Measurements from ENCODE around the gene BMX.

The BMX gene

DNA sequence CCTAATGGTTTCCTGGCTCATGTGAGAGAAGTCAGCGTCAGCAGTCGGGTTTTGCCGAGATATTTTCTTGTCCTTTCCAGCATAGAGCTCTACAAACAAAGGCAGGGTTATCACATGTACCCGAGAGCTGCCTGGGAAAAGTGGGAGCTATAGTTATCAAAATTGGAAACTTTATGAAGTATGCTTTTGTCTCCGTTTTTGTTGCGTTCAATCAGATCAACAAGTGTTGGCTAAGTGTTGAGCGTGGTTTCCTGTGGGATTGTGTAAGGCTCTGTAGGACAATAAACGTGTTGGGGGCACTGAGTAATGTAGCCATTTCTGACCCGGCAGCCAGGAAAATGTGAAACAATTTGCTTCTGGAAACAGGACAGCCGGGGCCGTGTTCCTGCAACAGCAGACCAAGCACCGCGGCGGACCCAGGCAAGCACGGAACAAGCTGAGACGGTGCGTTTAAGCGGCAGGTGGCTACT is at the start of gene BMX:
TSS of gene BMX (plus strand) at position 311 of the 470 bp plus-strand sequence. CDS start 7,547 bp downstream, outside the sequence.
- DNase-seq (ENCODE audit: insufficient read length, low spot score) (no peak), FAIRE-seq (no peak)
- no peak for TF ChIP-seq CTCF (IDR thresholded peaks at IDR 0.05; ENCODE audit: insufficient read depth, missing control alignments)

DNA sequence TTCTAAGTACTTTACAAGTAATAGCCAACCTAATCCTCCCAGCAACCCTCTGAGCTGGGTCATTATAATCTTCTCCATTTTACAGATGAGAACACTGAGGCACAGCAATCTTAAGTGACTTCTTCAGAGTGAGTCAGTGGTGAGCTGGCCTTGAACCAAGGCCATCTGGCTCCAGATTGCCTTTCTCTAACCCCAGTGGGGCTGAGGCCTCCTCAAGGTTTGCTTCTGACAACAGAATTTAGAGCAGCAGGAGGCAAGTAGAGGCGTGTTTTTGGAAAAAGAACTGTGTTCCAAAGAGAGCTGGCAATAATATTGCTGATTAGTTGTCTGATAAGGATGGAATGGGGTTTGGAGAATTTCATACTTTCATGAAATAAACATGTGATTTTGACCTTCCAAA is 48.7 kb upstream of the BMX start:
- no peak for FAIRE-seq
- no peak for TF ChIP-seq CTCF (IDR thresholded peaks at IDR 0.05; ENCODE audit: insufficient read depth, missing control alignments)
- DNase-seq (ENCODE audit: insufficient read length, low spot score), result no peak

DNA sequence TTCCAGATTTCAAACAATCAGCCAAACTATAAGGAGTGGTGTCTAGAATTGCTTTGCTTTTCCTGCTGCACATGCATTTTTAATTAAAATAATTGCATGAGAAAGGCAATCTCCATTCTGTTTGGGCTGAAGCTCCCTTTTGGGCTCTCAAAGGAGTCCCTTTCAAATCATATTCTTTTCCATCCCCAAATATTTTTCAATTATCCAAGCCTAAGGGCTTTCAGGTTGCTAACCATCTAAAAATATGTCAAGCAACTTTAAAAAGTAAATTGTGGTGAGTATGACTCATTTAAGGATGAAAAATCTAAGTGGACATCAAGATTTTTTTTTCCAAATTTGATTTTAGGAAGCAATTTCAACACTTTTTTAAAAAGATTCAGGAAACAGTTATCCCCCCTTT is 35.9 kb upstream of the BMX start:
- FAIRE-seq (no peak), DNase-seq (ENCODE audit: insufficient read length, low spot score) (no peak)
- TF ChIP-seq CTCF (IDR thresholded peaks at IDR 0.05; ENCODE audit: insufficient read depth, missing control alignments), result no peak

DNA sequence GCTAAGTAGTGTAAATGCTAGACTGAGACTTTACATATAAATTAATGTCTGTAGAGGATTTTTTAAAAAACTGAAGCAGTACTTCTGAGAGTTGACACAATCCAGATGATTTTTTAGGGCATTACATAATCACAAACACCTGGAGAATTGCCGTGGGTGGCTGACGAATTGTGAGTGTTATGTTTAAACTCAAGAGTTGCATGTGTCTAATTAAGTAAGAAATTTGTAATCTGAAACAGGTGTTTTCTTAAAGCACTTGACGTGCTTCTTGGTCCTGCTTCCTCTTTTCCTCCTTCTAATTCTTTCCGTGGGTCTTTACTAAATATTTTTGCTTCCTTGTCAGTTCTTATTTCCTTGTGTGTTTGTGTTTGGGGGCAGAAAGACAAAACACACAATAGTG is 35.3 kb upstream of the BMX start:
- no peak for DNase-seq (ENCODE audit: insufficient read length, low spot score)
- FAIRE-seq, result no peak
- TF ChIP-seq CTCF (IDR thresholded peaks at IDR 0.05; ENCODE audit: insufficient read depth, missing control alignments), result no peak

- TF ChIP-seq CTCF (IDR thresholded peaks at IDR 0.05; ENCODE audit: insufficient read depth, missing control alignments), result no peak
- FAIRE-seq, result no peak
- no peak for DNase-seq (ENCODE audit: insufficient read length, low spot score)
Observed at GRCh38 chrX:15465896-15466651, 34.5 kb upstream of the BMX start.

DNA sequence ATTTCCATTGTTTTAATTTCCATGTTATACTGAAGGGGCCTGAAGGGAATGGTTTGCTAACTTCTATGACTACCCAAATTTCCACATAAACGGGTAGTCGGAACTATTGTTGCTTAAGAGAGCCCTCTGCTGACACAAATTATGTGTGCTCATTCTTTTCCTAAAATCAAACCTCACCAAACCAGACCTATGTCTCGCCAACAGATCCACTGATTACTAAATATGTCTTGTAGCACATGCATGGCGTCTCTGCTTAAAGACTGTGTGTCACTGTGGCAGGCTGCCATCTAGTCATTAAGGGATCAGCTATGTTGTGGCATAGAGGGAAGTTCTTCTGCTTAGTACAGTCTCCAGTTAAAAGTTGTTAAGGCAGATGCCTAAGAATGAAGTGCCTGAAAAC is 32.6 kb upstream of the BMX start:
- peak; percentile 48 for TF ChIP-seq CTCF (IDR thresholded peaks at IDR 0.05; ENCODE audit: insufficient read depth, missing control alignments)
- FAIRE-seq (no peak), DNase-seq (ENCODE audit: insufficient read length, low spot score) (no peak)

DNA sequence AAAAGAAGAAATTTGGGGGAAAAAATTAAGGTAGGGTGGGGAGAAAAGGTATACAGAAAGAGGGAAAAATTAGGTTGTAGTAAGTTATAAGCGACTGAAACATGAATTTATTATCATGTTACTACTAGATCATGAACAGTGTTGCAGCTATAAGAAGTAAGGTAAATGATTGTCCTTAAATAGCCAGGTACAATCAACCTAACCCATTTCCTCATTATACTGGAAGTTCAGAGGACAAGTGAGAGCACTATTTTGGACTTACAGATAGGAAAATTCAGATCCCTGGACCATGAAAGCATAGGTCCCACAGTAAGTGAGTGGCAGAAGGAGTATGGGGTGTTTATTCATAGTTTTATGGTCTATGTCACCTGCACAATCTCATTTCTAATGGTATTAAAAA is 31.0 kb upstream of the BMX start:
- FAIRE-seq, result no peak
- DNase-seq (ENCODE audit: insufficient read length, low spot score), result no peak
- TF ChIP-seq CTCF (IDR thresholded peaks at IDR 0.05; ENCODE audit: insufficient read depth, missing control alignments), result no peak

Measured in D721Med (cell line).